ENCODE results near the gene CDHR3.
"Not testable (repeated sequence)": the region's sequence is repeated elsewhere in the genome, so short reads cannot be mapped to it uniquely, and the experiment has no call there.

The CDHR3 gene

DNA sequence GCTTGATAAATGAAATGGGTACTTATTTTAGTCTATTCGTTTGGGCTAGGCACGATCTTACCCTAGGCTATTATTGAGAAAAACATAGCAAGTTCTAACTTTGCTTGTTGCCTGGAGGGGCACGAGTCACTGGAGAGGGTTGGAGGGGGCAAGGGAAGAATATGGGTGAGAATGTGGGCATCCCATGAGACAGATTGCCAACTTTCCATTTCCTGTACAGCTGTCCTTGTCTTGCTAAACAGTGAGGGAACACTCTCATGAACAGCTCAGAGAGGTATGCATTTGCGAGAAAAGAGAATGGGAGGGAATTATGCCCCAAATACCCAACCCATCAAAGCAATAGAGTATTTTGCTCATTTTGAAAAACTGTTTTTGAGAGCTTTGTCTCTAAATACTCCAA, 9.2 kb downstream of the CDHR3 start:
- DNase-seq, result no peak

DNA sequence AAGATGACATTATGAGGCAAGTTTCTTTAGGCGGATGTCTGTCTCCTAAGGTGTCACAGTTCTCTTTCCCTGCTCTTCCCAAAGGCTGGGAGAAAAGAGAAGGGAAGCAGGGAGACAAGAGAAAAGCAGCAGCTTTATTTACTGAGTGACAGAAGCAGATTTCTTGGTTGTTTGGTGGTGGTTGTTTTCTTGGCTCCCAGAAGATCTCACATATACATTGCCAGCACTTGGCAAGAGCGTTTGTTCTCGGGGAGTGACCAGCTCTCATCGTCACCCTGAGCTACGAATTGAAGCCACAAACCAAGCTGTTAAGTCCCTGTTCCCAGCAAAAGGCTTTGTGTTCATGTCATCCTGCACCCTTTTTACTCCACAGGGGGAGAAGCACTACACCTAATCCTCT, 11.4 kb downstream of the CDHR3 start:
- DNase-seq, result no peak

DNA sequence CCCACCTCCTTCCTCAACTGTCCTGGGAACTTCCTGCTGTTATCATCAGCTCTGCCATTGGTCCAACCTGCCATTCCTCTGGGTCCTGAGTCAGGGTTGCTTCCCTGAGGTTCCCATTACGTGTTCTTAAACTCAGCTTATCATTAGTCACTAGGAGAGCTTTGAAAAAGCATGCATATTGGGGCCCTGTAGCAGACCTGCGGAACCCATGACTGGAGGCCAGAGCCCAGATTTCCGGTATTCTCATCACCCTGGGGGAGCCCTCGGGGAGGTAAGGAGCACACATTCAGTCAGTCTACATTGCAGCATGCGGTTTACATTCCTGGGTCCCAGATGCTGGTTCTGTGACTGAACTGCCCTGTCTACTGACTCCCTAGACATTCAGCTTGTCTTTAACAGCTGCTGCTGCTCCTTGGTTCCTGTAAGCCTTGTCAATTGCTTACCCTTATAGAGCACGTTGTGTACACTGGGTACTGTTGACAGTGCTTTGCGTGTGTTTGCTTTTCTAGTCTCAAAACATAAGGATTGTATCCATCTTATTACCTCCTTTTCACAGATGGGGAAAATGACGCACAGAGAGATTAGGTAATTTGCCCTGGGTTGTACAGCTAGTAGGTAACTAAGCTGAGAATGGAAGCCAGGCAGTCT, 12.8 kb downstream of the CDHR3 start:
- DNase-seq, result peak; percentile 78

DNA sequence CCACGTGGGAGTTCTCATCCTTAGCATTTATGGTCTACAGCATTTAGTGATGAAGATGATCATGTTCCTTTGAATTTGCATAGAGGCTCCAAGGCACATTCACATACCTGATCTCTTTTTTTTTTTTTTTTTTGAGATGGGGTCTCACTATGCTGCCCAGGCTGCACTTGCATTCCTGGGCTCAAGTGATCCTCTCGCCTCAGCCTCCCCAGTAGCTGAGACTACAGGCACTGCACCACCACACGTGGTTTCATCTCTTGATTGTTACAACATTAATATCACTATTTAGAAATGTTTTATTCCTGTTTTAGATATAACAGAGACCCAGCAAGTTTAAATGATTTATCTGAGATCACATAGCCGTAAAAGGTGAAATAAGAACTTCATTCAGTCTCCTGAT, 13.8 kb downstream of the CDHR3 start:
- no peak for DNase-seq

DNA sequence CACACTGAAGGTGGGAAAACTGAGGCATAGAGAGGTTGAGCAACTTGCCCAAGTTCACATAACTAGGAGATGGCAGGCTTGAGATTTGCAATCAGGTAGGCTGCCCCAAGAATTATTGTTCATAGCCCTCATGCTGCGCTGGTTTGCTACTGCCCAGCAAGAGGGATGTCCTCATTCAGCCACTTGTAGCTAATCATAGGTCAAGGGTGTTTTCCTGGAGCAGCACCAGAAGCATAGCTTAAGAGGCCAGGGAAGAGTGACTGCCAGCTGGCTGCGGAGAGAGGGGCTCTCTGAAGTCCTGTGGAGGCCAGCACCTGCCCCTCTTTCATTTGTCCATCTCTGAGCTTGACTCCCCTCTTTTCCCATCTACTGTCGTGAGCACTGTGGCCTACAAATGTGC, 15.0 kb downstream of the CDHR3 start:
- DNase-seq, result no peak

DNA sequence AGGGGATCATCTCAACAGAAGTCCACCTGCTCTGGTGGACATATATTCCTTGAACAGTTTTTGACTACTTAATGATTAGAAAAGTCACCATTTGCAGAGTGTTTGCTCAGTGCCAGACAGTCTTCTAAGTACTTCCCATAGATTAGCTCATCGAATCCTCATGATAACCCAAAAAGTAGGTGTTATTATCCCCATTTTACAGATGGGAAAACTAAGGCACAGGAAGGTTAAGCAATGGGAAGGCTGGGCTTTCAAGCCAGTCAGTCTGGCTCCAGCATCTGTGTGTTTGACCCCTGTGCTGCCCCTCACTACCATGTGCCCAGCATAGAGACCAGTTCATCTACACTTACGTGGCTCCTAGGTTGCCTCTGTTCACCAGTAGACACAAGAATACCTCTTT, 15.9 kb downstream of the CDHR3 start:
- DNase-seq, result no peak

DNA sequence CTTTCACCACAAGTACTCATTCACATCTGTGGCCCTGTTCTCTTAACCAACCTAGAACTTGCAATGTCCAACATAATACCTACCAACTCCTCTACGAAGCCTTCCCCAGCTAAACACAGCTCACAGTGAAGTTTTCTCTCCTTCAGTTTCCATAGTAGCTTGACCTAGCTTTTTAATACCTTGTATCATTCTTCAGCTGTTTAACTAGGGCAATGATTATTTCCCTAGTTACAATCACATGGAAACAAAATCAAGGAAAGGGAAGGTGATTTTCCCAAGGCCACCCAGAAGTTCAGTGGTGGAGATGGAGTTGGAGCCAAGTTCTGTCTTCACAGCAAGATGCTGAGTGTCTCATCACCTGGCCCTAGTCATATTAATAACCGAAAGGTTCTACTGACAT, 16.3 kb downstream of the CDHR3 start:
- no peak for DNase-seq

DNA sequence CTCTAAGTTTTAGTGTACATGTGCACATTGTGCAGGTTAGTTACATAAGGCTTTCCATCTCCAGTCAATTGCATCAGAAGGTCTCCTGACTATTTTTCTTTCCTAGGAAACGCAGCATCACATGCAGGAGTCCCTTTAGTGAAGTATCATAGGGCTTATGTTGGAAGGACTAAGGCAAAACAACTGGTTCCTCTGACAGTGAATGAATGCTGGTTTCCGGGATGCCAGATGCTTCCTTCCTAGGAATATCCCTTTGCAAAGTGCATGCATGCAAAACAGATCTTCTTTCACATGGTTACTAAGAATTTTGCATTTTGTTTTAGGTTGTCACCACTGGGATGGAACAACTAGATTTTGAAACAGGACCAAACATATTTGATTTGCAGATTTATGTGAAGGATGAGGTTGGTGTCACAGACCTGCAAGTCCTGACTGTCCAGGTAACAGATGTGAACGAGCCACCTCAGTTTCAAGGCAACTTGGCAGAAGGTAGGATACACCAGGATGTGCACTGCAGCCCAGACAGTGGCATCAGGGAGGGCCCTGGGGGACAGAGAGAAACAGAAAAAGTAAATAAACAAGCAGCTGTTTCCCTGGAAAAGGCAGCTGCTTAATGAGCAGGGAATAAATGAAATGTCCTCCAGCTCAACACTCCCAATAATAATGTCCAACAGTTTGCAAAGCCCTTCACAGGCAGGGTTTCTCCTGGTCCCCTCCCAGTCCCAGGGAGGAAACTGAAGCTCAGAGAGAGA, 17.8 kb downstream of the CDHR3 start:
- no peak for DNase-seq

DNA sequence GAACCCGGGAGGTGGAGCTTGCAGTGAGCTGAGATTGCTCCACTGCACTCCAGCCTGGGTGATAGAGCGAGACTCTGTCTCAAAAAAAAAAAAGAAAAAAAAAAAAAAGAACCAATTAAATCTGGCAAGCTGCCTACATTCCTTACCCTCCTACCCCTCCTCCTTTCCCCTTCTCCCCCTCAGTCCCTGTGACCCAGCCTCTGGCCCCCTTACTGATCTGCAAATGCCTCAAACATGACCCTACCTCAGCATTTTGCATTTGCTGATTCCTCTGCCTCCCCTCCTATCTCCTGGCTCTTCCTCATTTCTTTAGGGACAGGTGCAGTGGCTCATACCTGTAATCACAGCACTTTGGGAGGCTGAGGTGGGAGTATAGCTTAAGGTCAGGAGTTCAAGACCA, 19.3 kb downstream of the CDHR3 start:
- DNase-seq, result no peak

DNA sequence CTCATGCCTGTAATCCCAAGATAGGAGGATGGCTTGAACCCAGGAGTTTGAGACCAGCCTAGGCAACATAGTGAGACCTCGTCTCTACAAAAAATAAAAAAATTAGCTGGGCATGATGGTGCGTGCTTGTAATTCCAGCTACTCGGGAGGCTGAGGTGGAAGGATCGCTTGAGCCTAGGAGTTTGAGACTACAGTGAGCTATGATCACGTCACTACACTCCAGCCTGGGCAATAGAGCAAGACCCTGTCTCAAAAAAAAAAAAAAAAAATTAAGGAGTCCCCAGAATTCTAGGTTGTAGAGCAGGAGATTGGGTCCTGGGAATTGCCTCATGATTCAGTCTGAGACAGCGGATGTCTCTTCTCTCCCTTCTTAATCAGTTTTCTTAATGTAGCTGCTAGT, 21.7 kb downstream of the CDHR3 start:
- not testable (repeated sequence) for DNase-seq

DNA sequence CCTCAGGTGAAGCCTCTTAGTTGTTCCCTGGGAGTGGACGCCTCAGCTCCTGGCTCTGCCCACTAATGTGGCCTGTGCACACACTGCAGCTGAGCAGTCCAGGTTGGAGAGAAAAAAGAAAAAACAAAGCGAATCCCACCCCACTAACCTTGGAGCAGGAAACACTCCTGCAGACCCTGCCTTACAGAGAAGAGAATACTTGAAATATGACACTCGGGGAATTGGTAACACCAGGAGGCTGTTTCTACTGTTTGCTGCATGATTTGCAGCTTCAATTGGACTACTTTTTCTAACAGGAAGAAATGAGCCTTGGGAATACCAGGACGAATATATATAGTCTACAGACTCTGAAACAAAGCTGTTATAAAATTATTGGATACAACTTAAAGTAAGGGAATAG, 22.2 kb downstream of the CDHR3 start:
- no peak for DNase-seq

DNA sequence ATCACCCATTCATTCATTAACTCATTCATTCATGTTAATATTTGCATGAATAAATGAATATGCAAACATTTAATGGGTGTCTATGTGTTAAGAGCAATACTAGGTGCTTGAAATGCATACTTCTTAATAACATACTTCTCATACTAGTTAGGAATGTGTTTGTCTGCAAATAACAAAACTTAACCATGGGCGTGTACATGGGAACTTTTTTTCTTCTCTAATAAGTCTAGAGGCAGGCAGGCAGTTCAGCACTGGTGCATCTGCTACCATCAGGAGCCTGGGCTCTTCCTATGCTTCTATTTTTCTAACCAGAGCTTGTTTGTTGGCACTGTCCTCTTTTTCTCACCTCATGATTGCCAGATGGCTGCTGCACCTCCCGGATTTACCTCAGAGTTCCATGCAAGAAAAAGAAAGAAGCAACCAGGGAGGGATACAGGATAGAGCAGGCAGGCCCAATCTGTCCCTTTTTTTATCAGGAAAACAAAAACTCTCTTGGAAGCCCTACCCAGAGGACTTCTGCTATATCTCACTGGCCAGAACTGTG, 22.7 kb downstream of the CDHR3 start:
- DNase-seq, result no peak

DNA sequence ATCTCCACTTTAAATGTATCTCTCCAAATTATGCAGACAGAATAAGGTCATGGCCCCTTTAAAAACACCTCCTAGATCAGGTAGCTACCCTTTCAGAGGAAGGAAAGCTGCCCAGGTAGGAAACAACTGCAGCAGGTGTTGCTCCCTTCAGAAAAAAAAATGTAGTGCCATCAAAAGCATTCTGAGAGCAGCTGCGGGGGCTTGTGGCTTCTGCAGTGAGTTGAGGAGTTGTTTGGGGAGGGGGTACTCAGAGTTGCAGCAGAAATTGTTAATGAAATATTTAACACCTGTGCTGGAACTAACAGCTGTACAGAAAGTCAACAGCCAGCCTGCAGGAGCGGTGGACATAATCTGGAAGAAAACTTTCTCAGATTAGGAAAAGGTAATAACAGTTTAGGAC, 24.0 kb downstream of the CDHR3 start:
- DNase-seq, result no peak

DNA sequence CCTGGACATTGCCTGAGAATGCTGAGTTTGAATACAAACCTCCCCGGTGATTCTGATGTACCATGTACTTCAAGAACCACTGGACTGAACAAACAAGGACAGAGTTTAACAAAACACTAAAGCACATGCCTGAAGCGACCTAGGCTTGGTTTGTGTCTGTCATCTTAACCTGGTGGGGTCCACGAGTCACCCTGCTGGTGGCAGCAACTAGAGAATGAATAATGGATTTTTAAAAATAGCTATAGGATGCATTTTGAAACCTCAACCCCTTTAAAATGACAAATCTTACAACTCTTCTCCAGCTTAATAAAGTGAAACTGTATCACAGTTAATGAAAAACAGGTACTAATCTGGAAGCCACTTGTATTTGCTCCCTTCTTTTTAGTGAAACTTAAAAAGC, 25.2 kb downstream of the CDHR3 start:
- no peak for DNase-seq

DNA sequence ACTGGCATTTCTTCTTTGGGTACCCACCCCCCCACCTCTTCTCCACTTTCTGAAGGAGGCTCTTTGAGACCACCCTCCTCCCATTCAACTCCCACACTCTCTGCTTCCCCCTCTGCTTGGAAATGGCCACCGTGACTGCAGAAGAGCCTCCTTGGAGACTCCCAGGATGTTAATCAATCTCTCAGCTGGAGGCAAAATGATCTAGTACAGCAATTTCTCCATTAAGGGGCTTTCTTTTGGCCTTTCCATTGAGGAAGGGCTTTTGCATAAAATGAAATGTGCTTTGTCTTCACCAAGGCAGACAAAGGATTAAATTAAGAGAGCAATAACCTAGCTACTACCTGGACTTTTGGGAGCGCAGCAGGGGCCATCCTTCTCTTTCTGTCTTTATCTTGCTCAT, 26.1 kb downstream of the CDHR3 start:
- no peak for DNase-seq

DNA sequence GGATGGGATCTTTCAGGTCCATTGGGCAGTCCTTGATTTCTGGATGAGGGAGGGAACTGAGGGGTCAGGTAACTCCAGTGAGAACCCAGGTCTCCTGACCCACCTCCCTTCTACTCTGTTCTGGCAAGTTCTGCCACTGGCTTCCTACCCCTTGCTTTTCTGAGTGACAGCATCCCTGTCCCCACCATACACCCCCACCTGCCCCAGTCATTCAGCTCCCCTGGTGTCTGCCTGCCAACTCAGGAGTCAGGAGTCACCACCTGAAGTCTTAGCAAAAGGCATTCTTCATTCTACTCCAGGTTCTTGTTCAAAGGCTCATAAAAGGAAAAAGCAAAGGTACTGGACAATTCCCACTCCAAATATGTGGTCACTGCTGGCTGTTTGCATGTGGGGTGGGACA, 26.6 kb downstream of the CDHR3 start:
- DNase-seq, result no peak

DNA sequence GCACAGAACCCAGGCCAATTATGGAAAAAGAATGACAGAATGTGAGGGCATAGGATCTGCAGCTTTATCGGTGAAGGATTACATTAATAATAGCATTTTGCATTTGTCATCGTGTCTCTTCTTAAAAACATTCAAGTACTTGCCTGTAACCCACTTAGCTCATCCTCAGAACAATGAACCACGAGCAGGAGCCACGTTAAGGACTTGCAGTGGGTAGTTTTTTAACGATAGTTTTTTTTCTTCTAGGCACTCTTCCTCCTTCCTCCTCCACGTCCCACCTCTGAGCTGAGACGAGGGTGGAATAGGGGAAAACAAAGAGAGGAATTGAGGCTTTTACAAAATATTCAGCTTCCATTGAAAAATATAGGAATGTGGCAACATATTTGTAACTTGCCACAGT, 27.1 kb downstream of the CDHR3 start:
- DNase-seq, result no peak

DNA sequence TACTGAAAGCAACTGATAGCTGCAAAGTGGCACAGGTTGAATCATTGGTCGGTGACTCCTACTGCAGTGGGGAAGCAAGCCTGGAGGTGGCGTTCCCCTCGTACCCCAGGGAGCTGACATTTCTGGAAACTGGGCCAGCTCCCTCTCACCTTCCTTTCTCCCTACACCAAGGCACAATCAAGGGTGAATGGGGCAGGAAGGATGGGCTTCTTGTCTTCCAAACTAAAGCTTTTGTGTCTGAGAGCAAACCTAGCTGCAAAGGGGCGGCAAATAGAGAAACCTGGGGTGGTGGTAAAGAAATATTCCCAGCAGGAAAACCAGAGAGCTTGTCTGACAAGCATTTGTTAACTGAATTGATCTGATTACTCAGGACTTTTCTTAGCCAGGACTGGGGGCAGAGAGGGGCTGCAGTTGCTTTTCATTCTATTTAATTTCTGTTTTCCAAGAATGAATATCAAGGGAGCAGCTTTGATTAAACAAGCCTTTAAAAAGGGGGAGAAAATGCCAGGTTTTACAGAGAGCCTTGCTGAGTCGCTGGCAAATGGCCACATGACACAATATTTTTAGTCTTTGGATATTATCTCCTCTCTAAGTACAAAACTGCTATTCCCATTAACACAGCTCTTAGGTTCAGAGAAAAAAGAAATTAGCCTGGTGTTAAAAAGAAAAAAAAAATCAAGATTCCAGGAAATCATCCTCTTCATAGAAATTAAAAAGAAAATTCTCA, 27.8 kb downstream of the CDHR3 start:
- DNase-seq, result peak; percentile 18

DNA sequence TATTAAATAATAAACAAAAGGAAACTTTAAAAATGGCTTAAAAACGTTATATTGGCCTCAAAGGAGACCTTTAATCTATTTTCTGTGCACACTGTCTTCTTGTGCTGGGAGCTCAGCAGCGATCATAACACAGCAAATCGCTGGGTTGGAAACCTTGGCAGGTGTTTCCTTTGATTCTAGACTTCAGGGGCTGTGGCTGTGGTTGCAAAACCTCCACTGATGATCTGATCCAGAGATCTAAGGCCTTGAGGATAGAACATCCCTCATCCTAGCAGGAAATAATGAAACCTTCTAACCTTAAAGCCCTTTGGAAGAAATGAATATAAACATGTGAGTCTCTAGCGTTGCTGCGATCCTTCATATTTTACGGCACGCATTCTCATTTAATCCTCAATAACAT, 29.8 kb downstream of the CDHR3 start:
- DNase-seq, result no peak

DNA sequence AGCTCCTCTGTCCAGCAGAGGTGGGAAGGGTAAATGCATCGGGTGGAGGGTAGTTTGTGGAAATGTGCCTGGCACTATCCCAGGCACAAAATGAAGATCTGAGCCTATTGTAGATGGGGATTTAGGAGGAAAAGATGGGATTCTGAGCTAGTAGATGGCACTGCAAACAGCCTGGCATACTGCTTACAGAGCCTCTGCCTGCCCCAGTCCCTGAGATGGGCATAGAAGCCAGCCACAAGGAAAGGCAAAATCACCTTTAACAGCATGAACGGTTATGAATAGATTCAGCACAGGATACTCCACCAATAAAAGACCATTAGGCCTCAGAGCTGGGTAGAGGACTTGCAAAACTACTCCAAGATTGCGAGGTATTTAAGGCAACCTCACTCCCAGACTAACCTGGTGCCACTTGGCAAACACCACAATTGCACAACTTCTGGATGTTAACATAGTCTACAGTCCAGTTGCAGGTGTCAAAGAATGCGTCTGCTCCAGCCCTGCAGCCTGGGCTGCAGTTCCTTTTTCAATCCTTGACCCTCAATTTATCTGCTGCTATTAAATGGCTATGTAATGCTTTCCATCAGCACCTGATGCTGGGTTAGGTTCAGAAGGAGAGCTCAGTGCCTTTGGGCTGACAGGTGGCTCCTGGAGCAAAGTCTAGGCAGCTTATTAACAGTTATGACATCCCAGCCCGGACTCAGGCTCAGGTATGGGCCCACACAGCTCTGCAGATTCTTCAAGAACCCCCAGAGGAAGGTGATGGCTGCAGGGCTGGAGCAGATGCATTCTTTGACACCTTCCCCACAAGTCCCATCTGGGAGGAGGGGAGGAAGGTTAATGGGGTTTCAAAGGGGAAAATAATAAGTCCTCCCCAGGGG, 34.0 kb downstream of the CDHR3 start:
- no peak for DNase-seq

DNA sequence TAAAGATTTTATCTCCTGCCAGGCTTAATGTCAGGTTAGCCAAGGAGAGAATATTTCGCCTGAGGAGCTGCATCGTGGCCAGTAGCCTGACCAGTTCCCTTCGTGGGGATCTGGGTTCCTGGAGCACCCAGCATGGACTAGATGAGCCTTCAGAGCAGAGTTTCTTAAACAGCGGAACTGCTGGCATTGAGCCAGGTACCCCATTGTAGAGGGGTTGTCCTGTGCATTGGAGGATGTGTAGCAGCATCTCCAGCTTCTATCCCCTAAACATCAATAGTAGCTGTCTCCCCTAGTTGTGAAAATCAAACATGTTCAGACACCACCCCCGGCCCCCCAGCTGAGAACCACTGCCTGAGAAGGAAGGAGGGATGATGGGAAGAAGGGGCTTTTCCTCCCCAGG, 36.2 kb downstream of the CDHR3 start:
- DNase-seq, result no peak

DNA sequence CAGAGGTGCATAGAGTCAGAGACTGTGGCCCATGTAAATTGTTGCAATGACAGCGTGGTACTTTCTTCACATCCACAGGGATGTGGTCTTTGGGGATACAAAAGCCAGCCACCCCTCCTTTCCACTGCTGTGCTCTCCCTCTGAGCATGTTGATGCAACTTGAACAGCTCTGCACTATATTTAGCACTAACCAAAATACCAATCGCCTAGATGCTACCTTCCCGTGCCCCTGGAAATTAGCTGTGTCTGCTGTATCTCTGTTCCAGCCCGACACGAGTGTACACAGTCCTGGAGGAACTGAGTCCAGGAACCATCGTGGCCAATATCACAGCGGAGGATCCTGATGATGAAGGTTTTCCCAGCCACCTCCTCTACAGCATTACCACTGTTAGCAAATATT, 38.1 kb downstream of the CDHR3 start:
- no peak for DNase-seq

DNA sequence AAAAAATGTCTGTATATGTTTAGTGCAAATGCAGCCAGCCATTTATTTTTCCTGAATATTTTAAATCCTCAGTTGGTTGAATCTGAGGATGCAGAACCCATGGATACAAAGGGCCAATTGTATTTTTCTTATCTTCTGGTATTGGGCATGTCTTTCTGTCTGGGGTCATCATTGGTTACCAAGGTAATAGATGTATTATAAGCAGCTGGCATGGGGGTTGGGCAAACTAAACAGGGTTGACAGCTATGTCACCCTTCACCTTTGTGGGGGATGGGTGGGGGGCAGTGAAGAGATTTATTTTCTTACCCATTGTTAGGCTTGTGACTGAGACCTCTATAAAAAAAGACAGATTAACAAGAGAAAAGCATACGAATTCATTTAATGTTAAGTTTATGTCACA, 38.8 kb downstream of the CDHR3 start:
- DNase-seq, result no peak

Measured in fibroblast of skin of right quadriceps (primary cell).